Central memory CD8-positive, alpha-beta T cell (primary cell): ENCODE data around the gene ASB6.
"Not testable (repeated sequence)": the region's sequence is repeated elsewhere in the genome, so short reads cannot be mapped to it uniquely, and the experiment has no call there.

Source experiments
- ATAC-seq: fragments of 150-1000 bp; cut with Tn5 transposase; replicated peaks from 2 replicates; pipeline ENCODE4 v1.10.0; 2022; ENCODE audit warnings: mild to moderate bottlenecking, moderate FRiP score, moderate number of reproducible peaks; ENCODE audit not compliant: poor library complexity, severe bottlenecking; ENCODE audit errors: extremely low read depth
- DNase-seq, 2 donors: peaks; one replicate each; pipeline ENCODE4 v3.0.0; 2021; ENCODE audit warnings: low spot score in 2 of 2
- H3K27ac Mint-ChIP-seq: one replicate; pipeline ENCODE4 v1.8.0; 2022; ENCODE audit warnings: low read depth, mild to moderate bottlenecking, moderate library complexity, mixed read lengths
- H3K27me3 Mint-ChIP-seq: one replicate; pipeline ENCODE4 v1.8.0; 2022; ENCODE audit warnings: mixed read lengths
- H3K36me3 Mint-ChIP-seq: one replicate; pipeline ENCODE4 v1.8.0; 2022; ENCODE audit warnings: mild to moderate bottlenecking, moderate library complexity, mixed read lengths; ENCODE audit not compliant: insufficient read depth
- H3K4me1 Mint-ChIP-seq: one replicate; pipeline ENCODE4 v1.8.0; 2022; ENCODE audit warnings: mixed read lengths
- H3K4me3 Mint-ChIP-seq: one replicate; pipeline ENCODE4 v1.8.0; 2022; ENCODE audit warnings: mild to moderate bottlenecking, moderate library complexity, mixed read lengths
- H3K9me3 Mint-ChIP-seq: one replicate; pipeline ENCODE4 v1.8.0; 2022; ENCODE audit warnings: mixed read lengths

ASB6 gene

DNA sequence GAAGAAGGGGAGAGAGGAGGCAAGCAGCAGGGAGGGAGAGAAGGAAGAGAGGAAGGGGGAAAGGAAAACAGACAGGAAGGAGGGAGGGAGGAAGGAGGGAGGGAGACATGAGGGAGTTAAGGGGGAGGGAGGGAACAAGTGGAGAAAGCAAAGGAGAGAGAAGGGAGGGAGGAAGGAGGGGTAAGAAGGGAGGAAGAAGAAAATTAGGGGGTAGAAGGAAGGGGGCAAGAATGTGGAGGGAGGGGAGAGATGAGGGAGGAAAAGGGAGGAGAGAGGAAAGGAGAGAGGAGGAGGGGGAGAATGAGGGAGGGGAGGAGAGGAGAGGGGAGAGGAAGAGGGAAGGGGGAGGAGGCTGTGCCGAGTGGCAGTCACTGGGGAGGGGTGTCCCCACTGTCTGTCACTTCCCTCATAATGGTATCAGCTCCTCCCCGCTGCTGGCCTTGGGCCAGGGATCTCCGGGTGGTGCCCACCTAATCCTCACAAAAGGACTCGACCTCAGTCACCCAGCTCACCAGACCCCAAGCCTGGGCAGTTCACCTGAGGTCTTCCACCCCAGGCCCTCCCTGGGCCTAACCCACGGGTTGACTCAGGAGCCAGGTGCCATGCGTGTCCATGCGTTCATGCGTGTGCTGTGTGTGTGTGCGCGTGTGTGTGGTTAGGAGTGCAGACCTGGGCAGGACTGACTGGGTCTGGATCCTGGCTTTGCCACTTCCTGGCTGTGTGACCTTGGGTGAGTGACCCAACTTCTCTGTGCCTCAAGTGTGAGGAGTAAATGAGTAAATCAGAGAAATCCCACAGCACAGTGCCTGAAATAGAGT is 39.1 kb downstream of the ASB6 start:
- ATAC-seq (peak; percentile 60), DNase-seq (no peak)
- Mint-ChIP-seq H3K27me3 (peaks cover 11% of the 10 kb centered on the region), H3K4me1 (peaks cover 50% of the 10 kb centered on the region), H3K27ac (peak overlapping the region; percentile 53), H3K36me3 (peaks cover 6% of the 10 kb centered on the region), H3K9me3 (no peaks in the 10 kb centered on the region), H3K4me3 (no peak overlapping the region)

DNA sequence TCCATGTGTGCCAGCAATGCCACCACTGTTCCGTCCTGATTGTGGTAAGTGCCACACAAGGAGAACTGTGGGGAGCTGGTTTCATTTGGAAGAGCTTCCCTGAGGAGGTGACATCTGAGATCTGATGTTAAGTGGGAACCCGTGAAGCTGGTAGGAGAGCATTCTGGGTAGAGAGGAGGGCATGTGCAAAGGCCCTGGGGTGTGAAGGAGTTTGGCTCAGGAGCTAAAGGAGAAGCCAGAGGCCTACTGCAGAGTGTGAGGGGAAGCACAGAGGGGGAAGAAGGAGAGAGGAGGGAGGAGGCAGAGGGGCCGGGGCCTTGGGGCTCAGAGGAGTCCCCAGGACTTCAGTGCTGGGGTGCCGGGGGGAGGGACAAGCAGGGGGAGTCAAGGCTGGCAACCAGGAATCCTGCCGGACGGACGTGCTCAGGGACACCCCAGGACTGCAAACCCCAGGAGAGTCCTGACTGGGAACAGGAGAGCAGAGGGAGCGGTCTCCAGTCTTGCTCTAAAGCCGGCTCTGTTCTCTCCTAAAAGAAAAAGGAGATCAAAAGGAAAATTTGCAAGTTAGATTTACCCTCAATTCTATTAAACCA is 40.8 kb downstream of the ASB6 start:
- no peaks in the 10 kb centered on the region for H3K36me3 Mint-ChIP-seq
- DNase-seq, result no peak
- no peaks in the 10 kb centered on the region for H3K9me3 Mint-ChIP-seq
- peak overlapping the region; percentile 41 for H3K27ac Mint-ChIP-seq
- ATAC-seq, result no peak
- peaks cover 11% of the 10 kb centered on the region for H3K27me3 Mint-ChIP-seq
- H3K4me3 Mint-ChIP-seq, result no peak overlapping the region
- H3K4me1 Mint-ChIP-seq, result peaks cover 34% of the 10 kb centered on the region

DNA sequence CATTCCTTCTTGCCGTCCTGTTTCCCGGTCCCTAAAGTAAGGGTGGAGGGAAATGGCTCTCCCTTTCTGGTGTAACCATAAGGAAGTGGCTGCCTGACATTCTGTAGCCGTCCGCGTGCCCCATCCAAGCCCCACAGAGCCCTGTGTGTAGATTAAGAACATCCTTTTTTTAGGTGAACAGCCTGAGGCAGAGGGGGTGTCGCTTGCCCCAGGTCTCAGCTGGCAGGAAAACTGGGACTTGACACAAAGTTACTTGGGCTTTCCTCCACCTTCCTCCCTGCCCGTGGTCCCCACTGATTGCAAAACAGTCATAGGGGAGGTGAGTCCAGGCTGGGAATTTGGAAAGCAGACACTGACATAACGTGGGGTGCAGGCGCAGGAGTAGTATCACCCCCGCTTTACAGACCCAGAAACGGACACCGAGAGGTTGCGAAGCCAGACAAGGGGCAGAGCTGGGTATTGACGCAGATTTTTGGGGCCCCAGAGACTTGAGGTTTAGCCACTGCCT is 43.8 kb downstream of the ASB6 start:
- Mint-ChIP-seq H3K36me3 (no peaks in the 10 kb centered on the region), H3K4me3 (peak overlapping the region; percentile 53), H3K9me3 (no peaks in the 10 kb centered on the region), H3K27ac (no peak overlapping the region), H3K27me3 (peaks cover 11% of the 10 kb centered on the region), H3K4me1 (peaks cover 23% of the 10 kb centered on the region)
- ATAC-seq (peak; percentile 21), DNase-seq (no peak)

DNA sequence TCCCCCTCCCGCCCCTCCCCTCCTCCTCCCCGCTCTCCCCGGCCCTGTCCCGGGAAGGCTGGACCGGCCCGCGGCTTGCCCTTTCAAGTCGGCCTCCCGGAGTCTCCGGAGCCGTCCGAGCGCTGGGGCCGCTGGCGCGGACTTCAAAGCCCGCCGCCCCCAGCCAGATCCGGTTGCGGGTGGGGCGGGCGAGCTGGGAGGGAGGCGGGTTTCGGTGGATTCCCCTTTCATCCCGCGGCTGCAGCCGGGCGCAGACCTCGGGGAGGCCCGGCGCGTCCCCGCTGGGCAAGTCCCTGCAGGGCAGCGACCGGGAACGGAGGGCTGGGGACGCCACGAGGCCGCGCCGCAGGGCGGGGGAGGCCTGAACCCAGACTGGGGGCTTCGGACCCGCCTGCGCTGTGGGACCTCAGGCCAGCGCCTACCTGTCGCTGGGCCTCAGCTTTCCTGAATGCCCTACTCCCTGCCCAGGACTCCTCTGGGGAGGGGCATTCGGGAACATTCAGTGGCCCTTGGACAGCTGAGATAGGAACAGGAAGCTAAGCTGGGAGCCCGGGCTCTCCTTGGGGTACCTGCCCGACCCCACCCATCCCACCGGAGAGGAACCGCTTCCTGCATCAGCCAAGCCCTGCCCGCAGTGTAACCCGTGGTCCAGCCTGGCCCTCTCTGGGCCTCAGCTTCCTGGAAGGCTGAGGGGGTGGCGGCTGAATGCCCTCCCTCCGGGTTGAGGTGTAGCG is 44.4 kb downstream of the ASB6 start:
- Mint-ChIP-seq H3K4me1 (peaks cover 17% of the 10 kb centered on the region), H3K4me3 (peak overlapping the region; percentile 53), H3K27ac (peak overlapping the region; percentile 58), H3K9me3 (no peaks in the 10 kb centered on the region), H3K27me3 (peaks cover 11% of the 10 kb centered on the region), H3K36me3 (no peaks in the 10 kb centered on the region)
- no peak for DNase-seq
- ATAC-seq, result peak; percentile 54

DNA sequence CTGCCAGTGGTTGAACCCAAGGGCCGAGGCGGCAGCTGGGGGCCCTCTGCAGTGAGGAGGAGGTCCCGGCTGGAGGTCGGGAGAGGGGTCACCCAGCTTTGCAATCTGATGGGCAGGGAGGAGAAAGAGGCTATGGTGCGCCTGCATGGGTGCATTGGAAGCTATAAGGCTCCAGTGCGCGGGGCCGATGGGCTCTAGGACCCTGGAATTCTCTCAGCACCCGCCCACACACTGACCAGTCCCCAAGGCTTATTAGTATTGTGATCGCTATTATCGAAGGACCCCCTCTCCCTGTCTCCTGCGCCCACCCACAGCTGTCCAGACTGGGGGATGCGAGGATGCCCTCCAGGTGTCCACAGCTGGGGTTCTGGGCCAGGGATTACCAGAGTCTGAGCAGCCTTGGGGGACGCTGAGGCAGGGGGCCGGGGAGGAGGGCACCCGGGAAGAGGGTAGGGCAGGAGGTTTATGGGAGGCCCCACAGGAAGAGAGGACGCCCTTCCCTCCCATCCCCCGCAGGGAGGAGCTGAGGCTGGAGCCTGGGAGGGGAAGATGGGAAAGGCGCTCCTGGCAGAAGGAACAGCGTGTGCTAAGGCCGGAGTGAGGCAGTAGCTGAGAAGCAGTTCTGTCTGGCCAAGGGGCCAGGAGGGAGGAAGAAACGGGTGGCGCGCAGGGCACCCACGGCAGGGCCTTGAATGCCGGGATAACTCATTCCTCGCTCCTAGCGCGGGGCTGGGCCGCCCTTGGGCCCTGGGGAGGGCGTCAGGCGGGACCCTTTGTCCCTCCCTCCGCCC is 45.2 kb downstream of the ASB6 start:
- peaks cover 13% of the 10 kb centered on the region for H3K4me1 Mint-ChIP-seq
- peaks cover 11% of the 10 kb centered on the region for H3K27me3 Mint-ChIP-seq
- H3K36me3 Mint-ChIP-seq, result no peaks in the 10 kb centered on the region
- H3K9me3 Mint-ChIP-seq, result no peaks in the 10 kb centered on the region
- DNase-seq (no peak), ATAC-seq (no peak)
- peak overlapping the region; percentile 58 for H3K27ac Mint-ChIP-seq
- peak overlapping the region; percentile 17 for H3K4me3 Mint-ChIP-seq

DNA sequence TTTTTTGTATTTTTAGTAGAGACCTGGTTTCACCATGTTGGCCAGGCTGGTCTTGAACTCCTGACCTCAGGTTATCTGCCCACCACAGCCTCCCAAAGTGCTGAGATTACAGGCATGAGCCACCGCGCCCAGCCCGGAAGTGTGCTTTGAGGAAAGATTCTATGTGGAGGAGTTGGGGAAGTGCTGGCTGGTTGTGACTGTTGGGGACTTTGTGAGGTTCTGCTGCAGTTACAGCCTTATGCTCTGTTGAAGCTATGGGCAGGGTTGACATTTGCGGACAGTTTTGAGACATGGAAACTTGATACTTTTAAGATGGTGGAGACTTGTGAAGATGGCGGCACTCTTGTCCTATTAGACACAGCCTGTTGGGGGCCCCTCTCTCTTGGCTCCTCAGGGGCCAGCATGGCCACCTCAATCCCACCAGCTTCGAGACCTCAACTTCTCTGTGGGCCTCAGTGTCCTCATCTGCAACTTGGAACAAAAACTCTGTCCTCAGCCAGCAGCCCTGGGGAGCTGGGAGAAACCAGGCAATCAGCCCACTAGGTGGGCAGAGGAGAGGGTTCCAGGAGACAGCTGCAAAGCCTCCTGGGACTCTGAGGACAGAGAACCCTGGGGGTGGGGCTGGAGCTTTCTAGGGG is 45.9 kb downstream of the ASB6 start:
- Mint-ChIP-seq H3K27ac (peak overlapping the region; percentile 58), H3K4me1 (peaks cover 13% of the 10 kb centered on the region), H3K4me3 (peak overlapping the region; percentile 17), H3K9me3 (no peaks in the 10 kb centered on the region), H3K27me3 (peaks cover 11% of the 10 kb centered on the region), H3K36me3 (no peaks in the 10 kb centered on the region)
- no peak for DNase-seq
- ATAC-seq, result no peak

DNA sequence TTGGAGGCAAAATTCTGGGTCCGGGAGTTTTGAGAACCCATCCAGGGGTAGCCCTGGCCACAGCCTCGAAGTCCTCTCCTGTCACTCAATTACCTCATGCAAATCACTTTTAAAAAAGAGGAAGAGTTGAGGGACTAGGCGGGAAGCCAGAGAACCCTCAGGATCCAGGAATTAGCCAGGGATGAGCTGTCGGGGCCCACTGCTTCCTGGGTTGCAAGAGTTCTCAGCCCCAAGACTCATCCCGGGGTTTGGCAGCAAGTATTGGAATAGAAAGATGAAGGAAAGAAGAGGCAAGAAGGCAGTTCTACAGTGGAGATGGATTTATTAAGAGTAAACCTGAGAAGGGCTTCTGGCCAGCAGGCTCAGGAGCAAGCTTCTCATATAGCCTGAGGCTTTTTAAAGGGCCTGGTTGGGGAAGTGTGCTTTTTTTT is 46.6 kb downstream of the ASB6 start:
- ATAC-seq (no peak), DNase-seq (no peak)
- no peak overlapping the region for H3K27ac Mint-ChIP-seq
- H3K27me3 Mint-ChIP-seq, result peaks cover 18% of the 10 kb centered on the region
- H3K36me3 Mint-ChIP-seq, result no peaks in the 10 kb centered on the region
- H3K4me1 Mint-ChIP-seq, result peaks cover 13% of the 10 kb centered on the region
- no peak overlapping the region for H3K4me3 Mint-ChIP-seq
- no peaks in the 10 kb centered on the region for H3K9me3 Mint-ChIP-seq

DNA sequence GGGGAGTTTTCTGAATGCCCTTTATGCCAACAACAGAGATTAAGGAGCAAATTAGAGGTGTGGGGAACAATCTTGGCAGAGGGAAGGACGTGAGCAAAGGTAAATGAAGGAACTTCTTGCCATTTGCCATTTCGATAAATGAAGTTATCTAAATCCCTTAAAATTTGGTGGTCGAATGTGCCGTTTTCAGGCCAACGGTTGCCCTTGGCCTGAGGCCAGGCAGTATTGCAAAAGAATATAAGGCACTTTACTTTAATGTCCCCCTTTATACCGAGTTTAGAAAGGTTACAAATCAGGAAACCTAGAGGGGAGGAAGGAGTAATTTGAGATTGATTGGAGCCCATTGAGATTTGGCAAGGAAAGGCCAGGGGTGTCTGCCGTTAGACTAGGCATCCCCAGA is 47.3 kb downstream of the ASB6 start:
- DNase-seq, result no peak
- H3K4me3 Mint-ChIP-seq, result no peak overlapping the region
- H3K27me3 Mint-ChIP-seq, result peaks cover 22% of the 10 kb centered on the region
- H3K27ac Mint-ChIP-seq, result no peak overlapping the region
- H3K4me1 Mint-ChIP-seq, result peaks cover 13% of the 10 kb centered on the region
- no peaks in the 10 kb centered on the region for H3K9me3 Mint-ChIP-seq
- ATAC-seq, result no peak
- H3K36me3 Mint-ChIP-seq, result no peaks in the 10 kb centered on the region

DNA sequence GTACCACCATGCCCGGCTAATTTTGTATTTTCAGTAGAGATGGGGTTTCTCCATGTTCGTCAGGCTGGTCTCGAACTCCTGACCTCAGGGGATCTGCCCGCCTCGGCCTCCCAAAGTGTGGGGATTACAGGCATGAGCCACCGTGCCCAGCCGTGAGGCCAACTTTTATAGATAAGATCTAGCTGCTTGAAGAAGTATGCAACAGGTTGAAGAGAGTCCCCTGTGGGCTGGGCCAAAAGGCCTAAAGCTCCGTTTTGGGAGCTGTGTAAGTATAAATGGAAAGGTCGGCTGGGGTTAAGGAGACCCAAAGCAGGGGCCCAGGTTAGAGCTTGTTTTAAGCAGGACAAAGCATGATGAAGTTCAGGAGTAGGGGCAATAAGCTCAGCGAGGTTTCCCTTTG is 49.2 kb downstream of the ASB6 start:
- H3K36me3 Mint-ChIP-seq, H3K4me3 Mint-ChIP-seq, H3K27ac Mint-ChIP-seq, H3K4me1 Mint-ChIP-seq, H3K9me3 Mint-ChIP-seq, ATAC-seq, DNase-seq: not testable (repeated sequence)
- H3K27me3 Mint-ChIP-seq, result peaks cover 25% of the 10 kb centered on the region

DNA sequence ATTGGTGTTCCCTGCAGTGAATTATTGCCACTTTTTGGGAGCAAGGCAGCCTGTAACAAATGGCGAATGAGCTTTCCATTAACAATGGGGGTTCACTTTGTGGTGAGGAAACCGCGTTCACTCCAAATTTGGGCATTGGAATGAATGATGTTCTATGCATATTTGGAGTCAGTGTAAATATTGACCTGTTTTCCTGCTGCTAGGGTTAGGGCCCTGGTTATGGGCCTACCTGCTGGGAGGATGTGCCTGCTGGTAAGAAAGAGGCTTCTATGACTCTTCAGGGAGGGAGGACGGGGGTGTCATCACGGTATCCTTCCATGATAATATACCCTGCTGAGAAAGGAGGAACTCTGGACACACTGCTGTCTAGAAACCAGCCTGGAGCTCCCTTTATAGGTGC is 50.0 kb downstream of the ASB6 start:
- peaks cover 25% of the 10 kb centered on the region for H3K27me3 Mint-ChIP-seq

DNA sequence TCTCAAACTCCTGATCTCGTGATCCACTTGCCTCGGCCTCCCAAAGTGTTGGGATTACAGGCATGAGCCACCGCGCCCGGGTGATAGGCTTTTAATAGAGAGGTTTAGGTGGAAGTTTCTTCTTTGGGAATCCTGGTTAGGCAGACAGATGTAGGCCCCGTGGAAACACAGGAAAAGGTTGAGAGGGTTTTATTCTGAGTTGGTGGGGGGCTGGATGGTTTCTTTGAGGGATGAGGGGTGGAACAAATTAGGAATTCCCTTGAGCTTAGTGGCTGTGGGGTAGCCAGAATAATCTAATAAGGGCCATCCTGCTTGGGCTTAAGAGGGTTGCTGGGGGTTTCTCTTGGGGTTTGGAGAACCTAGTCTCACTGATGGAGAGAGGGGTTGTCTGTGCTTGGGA is 51.5 kb downstream of the ASB6 start:
- peaks cover 9% of the 10 kb centered on the region for H3K4me1 Mint-ChIP-seq
- no peak for DNase-seq
- ATAC-seq, result no peak
- H3K9me3 Mint-ChIP-seq, result no peaks in the 10 kb centered on the region
- no peak overlapping the region for H3K4me3 Mint-ChIP-seq
- peaks cover 25% of the 10 kb centered on the region for H3K27me3 Mint-ChIP-seq
- H3K27ac Mint-ChIP-seq, result no peak overlapping the region
- H3K36me3 Mint-ChIP-seq, result peaks cover 2% of the 10 kb centered on the region

More for the DNA sequence above, 50.0 kb downstream of the ASB6 start:
- DNase-seq, result no peak
- Mint-ChIP-seq H3K4me1 (peaks cover 4% of the 10 kb centered on the region), H3K27ac (no peak overlapping the region), H3K36me3 (peaks cover 2% of the 10 kb centered on the region), H3K9me3 (no peaks in the 10 kb centered on the region), H3K4me3 (no peak overlapping the region)
- no peak for ATAC-seq
